ENCODE results near the gene DLX6.

DNA sequence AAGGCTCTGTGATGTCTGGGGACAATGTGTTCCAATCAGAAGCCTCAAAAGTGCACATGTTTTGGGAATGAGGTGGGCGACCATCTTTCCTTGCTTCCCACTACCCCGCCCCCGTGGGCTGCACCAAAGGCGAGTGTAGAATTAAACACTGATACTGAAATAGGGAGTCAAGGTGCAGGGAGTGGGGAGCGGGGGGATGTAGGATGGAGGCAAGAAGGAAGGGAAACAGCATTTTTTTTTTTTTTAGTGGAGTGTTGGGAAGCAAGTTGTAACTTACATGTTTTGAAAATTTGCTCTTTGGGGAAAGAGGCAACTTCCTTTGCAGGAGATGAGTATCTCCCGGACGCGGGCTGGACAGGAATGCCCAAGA, 19.8 kb downstream of the DLX6 start:
- TF ChIP-seq, protein P1, sequence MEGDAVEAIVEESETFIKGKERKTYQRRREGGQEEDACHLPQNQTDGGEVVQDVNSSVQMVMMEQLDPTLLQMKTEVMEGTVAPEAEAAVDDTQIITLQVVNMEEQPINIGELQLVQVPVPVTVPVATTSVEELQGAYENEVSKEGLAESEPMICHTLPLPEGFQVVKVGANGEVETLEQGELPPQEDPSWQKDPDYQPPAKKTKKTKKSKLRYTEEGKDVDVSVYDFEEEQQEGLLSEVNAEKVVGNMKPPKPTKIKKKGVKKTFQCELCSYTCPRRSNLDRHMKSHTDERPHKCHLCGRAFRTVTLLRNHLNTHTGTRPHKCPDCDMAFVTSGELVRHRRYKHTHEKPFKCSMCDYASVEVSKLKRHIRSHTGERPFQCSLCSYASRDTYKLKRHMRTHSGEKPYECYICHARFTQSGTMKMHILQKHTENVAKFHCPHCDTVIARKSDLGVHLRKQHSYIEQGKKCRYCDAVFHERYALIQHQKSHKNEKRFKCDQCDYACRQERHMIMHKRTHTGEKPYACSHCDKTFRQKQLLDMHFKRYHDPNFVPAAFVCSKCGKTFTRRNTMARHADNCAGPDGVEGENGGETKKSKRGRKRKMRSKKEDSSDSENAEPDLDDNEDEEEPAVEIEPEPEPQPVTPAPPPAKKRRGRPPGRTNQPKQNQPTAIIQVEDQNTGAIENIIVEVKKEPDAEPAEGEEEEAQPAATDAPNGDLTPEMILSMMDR (conservative IDR thresholded peaks at IDR 0.05; ENCODE audit: low read length) = no peak
- TF ChIP-seq EZH2phosphoT487 (IDR thresholded peaks at IDR 0.05; ENCODE audit: borderline replicate concordance, low read depth, low read length) = no peak
